Smooth muscle cell (in vitro differentiated cells): ENCODE measurements around the gene CHST9. TPM values are rescaled to one million over a fixed set of nuclear protein-coding genes. Genes with fewer than 3 reads are reported as not detected.
A peak's percentile ranks its signal among the peaks of the same experiment; 100 is the strongest.

ENCODE experiments used
- DNase-seq: peaks from one replicate; lab custom pipeline; 2025; ENCODE audit not compliant: unreplicated experiment; lab: John Stamatoyannopoulos, UW
- H2AFZ ChIP-seq: fragments of 200-600 bp; sonication (generic); 2 replicates; pipeline ENCODE4 v1.6.0; 2016; ENCODE audit warnings: antibody characterized with exemption, low read depth, mild to moderate bottlenecking
- H3F3A ChIP-seq: fragments of 200-600 bp; sonication (generic); 2 replicates; pipeline ENCODE4 v1.6.0; 2017; ENCODE audit warnings: antibody characterized with exemption, low read depth
- H3K27ac ChIP-seq: fragments of 200-600 bp; sonication (generic); 2 replicates; pipeline ENCODE4 v1.5.1; 2016; ENCODE audit warnings: low read depth, mild to moderate bottlenecking
- H3K27me3 ChIP-seq: fragments of 200-600 bp; sonication (generic); 2 replicates; pipeline ENCODE4 v1.6.1; 2016; ENCODE audit warnings: low read depth, mild to moderate bottlenecking
- H3K36me3 ChIP-seq: fragments of 200-600 bp; sonication (generic); 2 replicates; pipeline ENCODE4 v1.5.1; 2016; ENCODE audit warnings: low read depth
- H3K4me1 ChIP-seq: fragments of 200-600 bp; sonication (generic); 2 replicates; pipeline ENCODE4 v1.5.1; 2016; ENCODE audit warnings: low read depth
- H3K4me2 ChIP-seq: fragments of 200-600 bp; sonication (generic); 2 replicates; pipeline ENCODE4 v1.6.0; 2016; ENCODE audit warnings: mild to moderate bottlenecking
- H3K4me3 ChIP-seq: fragments of 200-600 bp; sonication (generic); 2 replicates; pipeline ENCODE4 v1.5.1; 2016; ENCODE audit warnings: mild to moderate bottlenecking
- H3K79me2 ChIP-seq: fragments of 200-600 bp; sonication (generic); 2 replicates; pipeline ENCODE4 v1.6.0; 2016; ENCODE audit warnings: low read depth, mild to moderate bottlenecking
- H3K9ac ChIP-seq: fragments of 200-600 bp; sonication (generic); 2 replicates; pipeline ENCODE4 v1.6.0; 2016; ENCODE audit warnings: low read depth
- H3K9me3 ChIP-seq: fragments of 200-600 bp; sonication (generic); replicated peaks from 2 replicates; pipeline ENCODE4 v1.5.1; 2016; ENCODE audit warnings: low read depth
- H4K20me1 ChIP-seq: fragments of 200-600 bp; sonication (generic); 2 replicates; pipeline ENCODE4 v1.6.0; 2016; ENCODE audit warnings: low read depth
- CTCF ChIP-seq: fragments of 200-600 bp; sonication (generic); IDR thresholded peaks from 2 replicates; pipeline ENCODE4 v1.5.1; 2017; ENCODE audit warnings: borderline replicate concordance, mild to moderate bottlenecking, antibody characterized with exemption; ENCODE audit not compliant: insufficient read depth, poor library complexity, severe bottlenecking
- WGBS: methylation state at CpG from one replicate; pipeline ENCODE4 v1.1.7; 2016; ENCODE audit warnings: low lambda C conversion rate; 5-methylcytosine and 5-hydroxymethylcytosine counted together
- polyA plus RNA-seq: library from polyadenylated mRNA; unstranded; fragments of >200 nt; fragmentation: Nextera tagmentation; extraction: Ambion mirVana; gene quantifications from 2 replicates; pipeline ENCODE4 v1.2.1, GENCODE V29; 2016
- total RNA-seq: library from RNA; depleted of rRNA; stranded (reverse); fragments of >200 nt; gene quantifications from 2 replicates; pipeline ENCODE4 v1.2.3, GENCODE V29; 2014

The CHST9 gene
- total and polyA plus RNA-seq, 2 experiments from 2014 or later = not detected

DNA sequence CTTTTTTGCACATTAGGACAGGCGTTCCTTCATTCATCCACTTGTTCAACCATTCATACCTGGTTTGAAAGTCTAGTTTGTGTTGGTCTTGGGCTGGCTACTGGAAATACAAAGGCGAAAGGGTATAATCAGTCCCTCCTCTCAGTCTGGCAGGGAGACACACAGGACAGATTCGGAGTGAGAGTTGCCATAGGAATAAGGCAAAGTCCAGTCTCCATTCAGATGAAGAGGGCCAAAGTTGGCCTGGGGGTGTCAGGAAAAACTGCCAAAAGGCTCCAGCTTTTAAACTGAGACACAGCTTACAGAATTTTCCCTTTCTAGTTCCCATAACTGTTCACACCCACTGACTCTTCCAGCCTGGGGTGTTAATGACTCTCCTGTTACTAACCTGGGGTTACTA lies 223.3 kb downstream of the CHST9 start:
- Histone ChIP-seq H3K9ac (no peak overlapping the region), H2AFZ (no peak overlapping the region), H3K27me3 (no peaks in the 10 kb centered on the region), H4K20me1 (no peaks in the 10 kb centered on the region), H3K4me3 (no peak overlapping the region), H3F3A (no peaks in the 10 kb centered on the region), H3K4me1 (no peaks in the 10 kb centered on the region), H3K27ac (no peak overlapping the region), H3K4me2 (no peak overlapping the region), H3K36me3 (no peaks in the 10 kb centered on the region), H3K79me2 (no peaks in the 10 kb centered on the region), H3K9me3 (no peaks in the 10 kb centered on the region)
- WGBS = 96% methylated on average over 3 of the region's 3 CpGs
- no peak for TF ChIP-seq CTCF
- DNase-seq = no peak

DNA sequence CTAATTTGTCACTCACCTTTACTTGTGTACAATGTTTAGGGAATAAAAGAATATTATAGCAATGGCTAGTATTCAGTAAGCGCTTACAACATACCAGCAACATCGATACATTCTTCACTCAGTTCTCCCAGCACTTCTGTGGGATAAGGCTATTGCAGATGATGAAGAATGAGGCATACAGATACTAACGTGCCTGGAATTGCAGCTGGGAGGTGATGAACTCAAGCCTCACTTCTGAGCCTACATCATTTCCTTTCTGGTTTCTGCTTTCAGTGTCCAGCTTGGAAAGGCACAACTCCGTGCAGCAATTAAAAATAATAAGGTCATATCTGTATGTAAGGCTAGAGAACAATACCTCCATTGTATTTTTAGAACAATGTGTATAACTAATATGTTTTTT lies 224.2 kb downstream of the CHST9 start:
- Histone ChIP-seq H3K27ac (no peak overlapping the region), H3K9ac (no peak overlapping the region), H3K36me3 (no peaks in the 10 kb centered on the region), H3K9me3 (no peaks in the 10 kb centered on the region), H3K27me3 (no peaks in the 10 kb centered on the region), H2AFZ (no peak overlapping the region), H3K4me2 (no peak overlapping the region), H4K20me1 (no peaks in the 10 kb centered on the region), H3K4me3 (no peak overlapping the region), H3K4me1 (peaks cover 5% of the 10 kb centered on the region), H3F3A (no peaks in the 10 kb centered on the region), H3K79me2 (no peaks in the 10 kb centered on the region)
- TF ChIP-seq CTCF = no peak
- no peak for DNase-seq
- 75% methylated on average over 4 of the region's 4 CpGs for WGBS

DNA sequence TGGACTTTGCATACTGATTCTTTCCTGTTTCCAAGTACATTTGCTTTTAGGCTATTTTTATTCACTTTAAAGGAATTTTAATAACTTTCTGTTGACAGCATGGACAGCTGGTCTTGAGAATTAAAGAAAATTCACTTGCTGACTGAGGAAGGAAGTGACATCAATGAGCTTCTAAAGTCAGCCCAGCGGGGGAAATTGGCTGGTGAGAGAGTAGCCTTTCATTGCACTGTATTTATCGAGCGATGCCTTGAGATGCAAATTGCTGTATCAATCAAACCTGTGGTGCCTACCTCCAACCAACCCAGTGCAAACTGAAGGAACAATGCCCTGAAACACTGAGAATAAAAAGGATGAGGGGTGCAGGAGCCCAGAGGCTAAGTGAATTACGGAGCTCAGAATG lies 228.2 kb downstream of the CHST9 start:
- H3K36me3 ChIP-seq = no peaks in the 10 kb centered on the region
- H3K27me3 ChIP-seq = no peaks in the 10 kb centered on the region
- TF ChIP-seq CTCF = no peak
- no peak for DNase-seq
- H4K20me1 ChIP-seq = no peaks in the 10 kb centered on the region
- H3K9me3 ChIP-seq = no peaks in the 10 kb centered on the region
- no peak overlapping the region for H3K4me2 ChIP-seq
- H3K4me1 ChIP-seq = peaks cover 5% of the 10 kb centered on the region
- peak overlapping the region; percentile 43 for H2AFZ ChIP-seq
- no peak overlapping the region for H3K9ac ChIP-seq
- 43% methylated on average over 4 of the region's 4 CpGs for WGBS
- H3F3A ChIP-seq = no peaks in the 10 kb centered on the region
- H3K27ac ChIP-seq = no peak overlapping the region
- no peak overlapping the region for H3K4me3 ChIP-seq
- no peaks in the 10 kb centered on the region for H3K79me2 ChIP-seq

GRCh38 chr18:26948703-26949102 lies 236.4 kb downstream of the CHST9 start:
- no peak for TF ChIP-seq CTCF
- 93% methylated on average over 4 of the region's 4 CpGs for WGBS
- H3K4me1 ChIP-seq = no peaks in the 10 kb centered on the region

More at GRCh38 chr18:26948703-26949102, 236.4 kb downstream of the CHST9 start:
- DNase-seq = no peak
- Histone ChIP-seq H3K36me3 (no peaks in the 10 kb centered on the region), H3K27ac (no peak overlapping the region), H3F3A (no peaks in the 10 kb centered on the region), H2AFZ (no peak overlapping the region), H3K79me2 (no peaks in the 10 kb centered on the region), H3K9ac (no peak overlapping the region), H3K9me3 (no peaks in the 10 kb centered on the region), H3K27me3 (no peaks in the 10 kb centered on the region), H3K4me2 (no peak overlapping the region), H4K20me1 (no peaks in the 10 kb centered on the region), H3K4me3 (no peak overlapping the region)
